ENCODE measurements around the gene ZNF17.
"Not testable (repeated sequence)": the region's sequence is repeated elsewhere in the genome, so short reads cannot be mapped to it uniquely, and the experiment has no call there.

DNA sequence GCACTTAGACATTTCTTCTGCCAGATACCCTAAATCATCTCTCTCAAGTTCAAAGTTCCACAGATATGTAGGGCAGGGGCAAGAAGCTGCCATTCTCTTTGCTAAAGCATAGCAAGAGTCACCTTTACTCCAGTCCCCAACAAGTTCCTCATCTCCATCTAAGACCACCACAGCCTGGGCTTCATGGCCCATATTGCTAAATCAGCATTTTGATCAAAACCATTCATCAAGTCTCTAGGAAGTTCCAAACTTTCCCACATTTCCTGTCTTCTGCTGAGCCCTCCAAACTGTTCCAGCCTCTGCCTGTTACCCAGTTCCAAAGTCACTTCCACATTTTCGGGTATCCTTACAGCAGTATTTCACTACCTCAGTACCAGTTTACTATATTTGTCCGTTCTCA is 36.3 kb upstream of the ZNF17 start:
- TF ChIP-seq CTCF (conservative IDR thresholded peaks at IDR 0.05; ENCODE audit: low read length); EZH2phosphoT487 (IDR thresholded peaks at IDR 0.05; ENCODE audit: borderline replicate concordance): not testable (repeated sequence)
